Measurements from ENCODE around the gene RDX. TPM values are rescaled to one million over a fixed set of nuclear protein-coding genes. Genes with fewer than 3 reads are reported as not detected.

RDX gene
- total and polyA plus RNA-seq, 2 of the 8 experiments (the other 6 are each of a cell fraction or from before 2014, with no cell fraction given) = 27.4 to 100 TPM

DNA sequence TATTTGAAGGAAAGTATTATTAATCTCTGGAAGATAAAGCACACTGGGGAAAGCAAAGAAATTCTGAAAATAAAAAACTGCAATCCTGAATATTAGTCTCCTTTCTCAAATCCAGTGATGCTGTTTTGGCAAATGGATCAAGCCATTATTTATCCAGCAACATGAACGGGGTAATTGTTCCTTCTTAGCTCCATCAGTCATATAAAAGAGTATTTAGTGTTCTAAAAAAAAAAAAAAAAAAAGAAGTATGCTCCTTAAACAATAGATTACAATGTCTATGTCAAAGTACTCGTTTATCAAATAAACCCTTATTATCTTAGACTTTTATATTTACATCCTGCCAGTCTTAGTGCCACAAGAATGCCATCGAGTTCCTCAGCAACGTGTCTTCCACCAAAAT lies 1.3 kb downstream of the RDX start (continued):
- no peak for TF ChIP-seq E2F6 (IDR thresholded peaks at IDR 0.05)
- TF ChIP-seq POU5F1 (IDR thresholded peaks at IDR 0.05; ENCODE audit: low read depth, low read length) = no peak

All from H1 (cell line).